Measurements from ENCODE around the gene ARID1B. TPM values are rescaled to one million over a fixed set of nuclear protein-coding genes. Genes with fewer than 3 reads are reported as not detected.

The ARID1B gene
- total and polyA plus RNA-seq, 10 of the 15 experiments (the other 5 are each of a cell fraction or from before 2014, with no cell fraction given), result 24.7 to 133 (median 54.6) TPM

- no TSS peak for BruUV-seq (replicated peaks)
- peak; percentile 52; the same call in 1 of the 3 replicates for ATAC-seq
- TF ChIP-seq E4F1 (IDR thresholded peaks at IDR 0.05; ENCODE audit: borderline replicate concordance, partially characterized antibody), result no peak
- no peak for TF ChIP-seq POU2F2 (IDR thresholded peaks at IDR 0.05; ENCODE audit: borderline replicate concordance, low read depth, low read length)
- TF ChIP-seq ZNF207 (IDR thresholded peaks at IDR 0.05; ENCODE audit: borderline replicate concordance), result no peak
- no peak for TF ChIP-seq BCLAF1 (IDR thresholded peaks at IDR 0.05)
- TF ChIP-seq CREB1 (IDR thresholded peaks at IDR 0.05; ENCODE audit: low read depth), result no peak
- no peak for TF ChIP-seq IRF3 (IDR thresholded peaks at IDR 0.05)
- no peak for TF ChIP-seq MXI1 (IDR thresholded peaks at IDR 0.05; ENCODE audit: low read depth, low read length)
- no peak for TF ChIP-seq KAT2A (conservative IDR thresholded peaks at IDR 0.05; ENCODE audit: control insufficient read depth, low read depth, low read length)
- TF ChIP-seq NFXL1 (IDR thresholded peaks at IDR 0.05; ENCODE audit: borderline replicate concordance), result no peak
- TF ChIP-seq E2F4 (IDR thresholded peaks at IDR 0.05; ENCODE audit: low read depth, low read length), result no peak
- TF ChIP-seq HDGF (IDR thresholded peaks at IDR 0.05), result no peak
- no peak for TF ChIP-seq CBX5 (IDR thresholded peaks at IDR 0.05; ENCODE audit: low read depth)
- no peak for TF ChIP-seq SMAD1 (IDR thresholded peaks at IDR 0.05; ENCODE audit: low read depth, partially characterized antibody)
- TF ChIP-seq PKNOX1 (IDR thresholded peaks at IDR 0.05), result peak; percentile 95
- no peak for TF ChIP-seq SUPT20H (IDR thresholded peaks at IDR 0.05; ENCODE audit: borderline replicate concordance, control insufficient read depth, low read depth, low read length)
- no peak for TF ChIP-seq MTA2 (IDR thresholded peaks at IDR 0.05; ENCODE audit: low read depth)
Observed at GRCh38 chr6:156832231-156832647, 55.1 kb downstream of the ARID1B start.

More at GRCh38 chr6:156832231-156832647, 55.1 kb downstream of the ARID1B start:
- Histone ChIP-seq H2AFZ (ENCODE audit: control insufficient read depth, low read depth, low read length) (no peak overlapping the region), H3K79me2 (ENCODE audit: control insufficient read depth, insufficient read depth, low read length) (peaks cover 79% of the 10 kb centered on the region), H3K9ac (ENCODE audit: control insufficient read depth, insufficient read depth, low read length) (no peak overlapping the region), H3K9me3 (replicated peaks; ENCODE audit: control insufficient read depth, insufficient read depth, low read length) (no peaks in the 10 kb centered on the region), H3K4me1 (ENCODE audit: control insufficient read depth, insufficient read depth, low read length) (peaks cover 2% of the 10 kb centered on the region; the same call in 1 of the 2 replicates), H3K4me3 (no peak overlapping the region), H3K27ac (ENCODE audit: control insufficient read depth, insufficient read depth) (no peak overlapping the region), H3K27me3 (replicated peaks in 1 of 2; ENCODE audit: control insufficient read depth in 2 of 2, insufficient read depth in 2 of 2, low read length in 1 of 2) (no peaks in the 10 kb centered on the region), H3K4me2 (ENCODE audit: control insufficient read depth, insufficient read depth) (no peak overlapping the region), H4K20me1 (ENCODE audit: control insufficient read depth, insufficient read depth) (no peaks in the 10 kb centered on the region), H3K36me3 (ENCODE audit: control insufficient read depth in 2 of 2, insufficient read depth in 2 of 2, low read length in 1 of 2) (peaks cover 7 to 26% of the 10 kb centered on the region in 2 experiments)
- ChIA-PET POLR2A (no interaction called here), CTCF (interaction anchor here (1.0 to 2.0 kb wide), 5 partner anchors 12 to 62 kb away, joined by 3 to 6 read pairs (median 4); no protein-coding TSS in a partner anchor), RAD21 (ENCODE audit: unreplicated experiment) (interaction anchor here (1.1 to 2.6 kb wide), 2 partner anchors 12 to 47 kb away, joined by 4 to 14 read pairs; no protein-coding TSS in a partner anchor), SMC1A (ENCODE audit: uncharacterized antibody, unreplicated experiment) (interaction anchor here (0.7 to 3.9 kb wide), 10 partner anchors 8 to 188 kb away, joined by 3 to 12 read pairs (median 3); no protein-coding TSS in a partner anchor)
- in situ Hi-C loops (cut with MboI) (no loop called here), intact Hi-C loops (cut with micrococcal nuclease; ENCODE audit: unreplicated experiment) (no loop called here)
- no peak for DNase-seq (ENCODE audit: low read depth, low spot score)
- WGBS (ENCODE audit: insufficient coverage, insufficient replicate concordance, low lambda C conversion rate, missing lambda C conversion rate), result 84% methylated on average over 2 of the region's 2 CpGs
- no peak for FAIRE-seq

All from GM12878 (cell line).